Upper lobe of left lung (tissue), 4 donors: ENCODE measurements around the gene FAM240A.

Source experiments
- CTCF ChIP-seq, 6 experiments: fragments of 450-650 bp in 4 of 6; fragments of 200-600 bp in 2 of 6; sonication (generic) in 2 of 6; IDR thresholded peaks; one replicate each; pipeline ENCODE4 v1.5.1; 2016 to 2019; ENCODE audit warnings: antibody characterized with exemption in 6 of 6
- EP300 ChIP-seq, 4 donors: sonication (generic); formaldehyde crosslinking; IDR thresholded peaks; one replicate each; pipeline ENCODE4 v1.5.1; 2017; ENCODE audit warnings: antibody characterized with exemption in 4 of 4, control low read depth in 2 of 4
- POLR2A ChIP-seq, 4 donors: fragments of 450-650 bp; IDR thresholded peaks; one replicate each; pipeline ENCODE4 v1.5.1; 2016 to 2017; ENCODE audit warnings: antibody characterized with exemption in 4 of 4, mild to moderate bottlenecking in 2 of 4

DNA sequence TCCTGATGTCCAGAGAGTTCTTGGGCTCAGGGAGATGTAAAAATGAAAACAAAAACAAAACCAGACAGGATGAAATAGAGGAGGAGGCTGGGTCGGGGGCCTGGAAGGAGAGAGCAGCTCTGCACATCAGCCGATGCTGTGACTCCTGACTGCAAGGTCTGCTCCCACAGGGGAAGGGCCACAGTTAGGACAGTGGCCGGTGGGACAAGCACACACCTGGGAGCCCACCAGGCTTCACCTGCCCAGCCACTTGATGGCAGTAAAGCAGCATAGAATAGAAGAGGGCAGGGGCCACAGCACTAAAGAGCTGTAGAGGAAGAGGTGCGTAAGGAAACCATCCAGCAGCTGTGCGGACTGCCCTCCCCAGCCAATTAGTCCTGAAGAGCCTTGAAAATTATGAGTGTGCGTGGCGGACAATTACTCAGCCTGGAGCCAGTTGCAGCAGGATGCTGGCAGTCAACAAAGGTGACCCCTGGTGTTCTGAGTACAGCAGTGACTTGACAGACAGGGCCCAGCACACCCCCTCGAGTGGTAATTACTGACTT, 51.3 kb downstream of the FAM240A start:
- TF ChIP-seq POLR2A (IDR thresholded peaks at IDR 0.05) (no peak), CTCF (IDR thresholded peaks at IDR 0.05) (peak in 1 of 6 experiments; percentile 12), EP300 (IDR thresholded peaks at IDR 0.05) (no peak)
